ENCODE data around the gene SLC51B.

The SLC51B gene

GRCh38 chr15:65041787-65042186, 3.4 kb upstream of the SLC51B start:
- no peak for DNase-seq (ENCODE audit: low read depth)

- DNase-seq (ENCODE audit: low read depth), result no peak
Measured at GRCh38 chr15:65042776-65043327, 2.3 kb upstream of the SLC51B start.

DNA sequence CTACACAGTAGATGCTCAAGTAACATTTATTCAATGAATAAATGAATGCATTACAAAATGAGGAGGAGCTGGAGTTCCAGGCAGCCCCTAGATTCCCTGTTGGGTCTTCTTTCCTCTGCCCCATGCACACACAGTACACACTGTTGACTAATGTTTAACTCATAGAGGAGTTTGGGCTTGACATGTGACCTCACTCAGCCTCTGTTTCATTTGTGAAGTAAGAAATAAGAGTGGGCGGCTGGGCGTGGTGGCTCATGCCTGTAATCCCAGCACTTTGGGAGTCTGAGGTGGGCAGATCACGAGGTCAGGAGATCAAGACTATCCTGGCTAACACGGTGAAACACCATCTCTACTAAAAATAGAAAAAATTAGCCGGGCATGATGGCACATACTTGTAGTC, 969 bp upstream of the SLC51B start:
- peak; percentile 19 for DNase-seq (ENCODE audit: low read depth)

DNA sequence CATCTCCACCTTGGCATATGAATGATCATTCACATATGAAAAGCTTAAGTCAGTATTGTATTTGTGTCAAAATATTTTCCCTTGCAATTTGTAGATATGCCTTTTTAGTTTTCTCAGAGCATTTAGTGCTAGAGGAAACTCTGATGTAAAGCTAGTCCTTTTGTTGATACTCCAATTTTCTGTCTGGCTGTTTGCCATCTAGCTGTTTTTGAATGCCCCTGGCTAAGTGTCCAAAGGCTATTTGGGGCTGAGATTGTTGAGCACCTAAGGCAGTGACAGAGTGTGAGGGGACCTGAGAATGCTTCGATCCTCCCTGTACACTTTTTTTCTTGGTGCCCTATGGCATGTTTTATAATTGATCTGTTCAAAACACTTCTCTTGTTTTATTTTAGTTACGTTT, 3.1 kb downstream of the SLC51B start:
- DNase-seq (ENCODE audit: low read depth), result no peak

DNA sequence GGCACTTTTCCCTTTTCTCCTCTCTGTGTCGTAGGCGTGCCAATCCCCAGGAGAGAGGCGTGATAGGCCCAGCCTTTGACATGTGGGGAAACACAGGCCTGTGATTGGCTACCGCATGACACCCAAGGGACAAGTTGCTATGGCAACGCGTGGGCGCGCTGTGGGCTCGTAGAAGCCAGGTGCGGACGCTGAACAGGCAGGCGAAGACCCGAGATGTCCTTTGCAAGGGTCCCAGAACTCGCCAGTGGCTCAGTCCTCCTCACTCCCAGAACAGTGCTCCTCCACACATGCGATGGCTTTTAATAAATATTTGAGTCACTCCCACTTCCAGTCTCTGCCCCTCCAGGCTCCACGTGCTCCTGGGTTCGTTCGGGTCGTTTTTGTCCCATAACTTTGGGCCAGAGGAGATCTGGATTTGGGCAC, 4.2 kb downstream of the SLC51B start:
- DNase-seq (ENCODE audit: low read depth), result peak; percentile 85

- DNase-seq (ENCODE audit: low read depth), result no peak
Measured at GRCh38 chr15:65050270-65050669, 5.1 kb downstream of the SLC51B start.

GRCh38 chr15:65051266-65051665, 6.1 kb downstream of the SLC51B start:
- no peak for DNase-seq (ENCODE audit: low read depth)

DNA sequence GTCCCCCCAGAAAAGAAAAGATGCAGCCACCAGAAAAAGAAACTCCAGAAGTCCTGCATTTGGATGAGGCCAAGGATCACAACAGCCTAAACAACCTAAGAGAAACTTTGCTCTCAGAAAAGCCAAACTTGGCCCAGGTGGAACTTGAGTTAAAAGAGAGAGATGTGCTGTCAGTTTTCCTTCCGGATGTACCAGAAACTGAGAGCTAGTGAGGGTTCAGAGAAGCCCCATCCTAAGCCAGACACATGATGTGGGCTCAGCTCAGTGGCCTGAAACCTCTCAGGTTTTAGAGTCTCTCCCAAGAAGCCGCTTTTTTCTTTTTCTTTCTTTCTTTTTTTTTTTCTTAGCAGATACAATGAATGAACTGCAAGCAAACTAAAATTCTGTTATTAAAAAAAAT, 7.8 kb downstream of the SLC51B start:
- DNase-seq (ENCODE audit: low read depth), result no peak

DNA sequence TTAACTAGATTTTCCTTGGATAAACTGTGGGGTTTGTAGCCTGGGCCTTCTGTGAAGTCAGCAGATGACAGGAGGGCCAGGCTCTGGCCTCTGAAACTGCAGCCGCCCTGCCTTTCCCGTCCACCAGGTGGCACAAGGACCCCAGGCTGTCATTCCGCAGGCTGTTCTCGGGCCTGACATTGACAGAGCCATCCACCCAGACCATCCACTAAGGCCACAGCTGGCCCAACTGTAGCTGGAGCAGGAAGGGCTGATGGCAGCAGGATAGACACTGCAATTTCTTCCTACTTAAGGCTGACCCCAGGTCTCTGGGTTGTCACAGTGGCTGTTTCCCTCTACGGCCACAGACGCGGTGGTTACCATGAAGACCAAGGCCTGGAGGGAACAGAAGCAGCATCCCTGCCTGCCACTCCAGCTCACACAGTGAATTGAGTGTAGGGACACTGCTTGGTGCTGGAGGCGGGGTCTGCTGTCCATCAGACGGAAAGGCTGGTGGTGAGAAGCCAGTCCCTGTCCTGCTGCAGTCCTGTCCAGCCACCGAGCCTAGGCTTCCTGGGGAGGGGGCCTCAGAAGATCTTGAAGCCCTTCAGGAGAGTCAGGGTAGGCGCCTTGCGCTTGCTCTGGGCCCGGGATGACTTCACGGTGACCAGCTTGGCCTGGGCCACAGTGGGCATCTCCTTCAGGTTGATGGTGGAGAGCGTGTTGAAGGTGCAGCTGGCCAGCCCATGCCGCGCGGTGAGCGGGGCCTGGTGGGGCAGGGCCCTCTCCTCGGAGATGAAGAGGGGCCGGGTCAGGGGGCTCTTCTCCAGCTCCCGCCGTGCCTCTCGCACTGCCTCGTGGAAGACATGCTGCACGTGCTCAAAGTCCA, 9.4 kb downstream of the SLC51B start:
- peak; percentile 60 for DNase-seq (ENCODE audit: low read depth)

- no peak for DNase-seq (ENCODE audit: low read depth)
Measured at GRCh38 chr15:65055201-65055870, 10.1 kb downstream of the SLC51B start.

DNA sequence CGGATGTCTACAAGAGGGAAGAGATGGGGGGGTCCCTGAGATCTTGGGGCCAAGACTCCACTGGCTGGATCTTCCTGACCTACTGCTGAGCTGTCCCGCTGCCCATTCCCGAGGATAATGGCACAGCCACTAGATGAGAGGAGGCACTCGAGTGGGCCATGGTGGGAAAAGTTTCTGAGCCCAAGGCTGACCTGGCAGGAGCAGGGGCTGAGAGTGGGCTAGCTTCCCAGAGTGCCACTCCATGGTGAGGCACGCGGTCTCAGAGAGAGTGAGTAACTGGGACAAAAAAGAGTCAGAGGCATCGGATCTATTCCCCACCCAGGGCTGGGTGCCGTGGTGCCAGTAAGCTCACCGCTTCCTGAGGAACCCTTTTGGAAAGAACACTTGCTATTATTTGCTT, 10.9 kb downstream of the SLC51B start:
- no peak for DNase-seq (ENCODE audit: low read depth)

DNA sequence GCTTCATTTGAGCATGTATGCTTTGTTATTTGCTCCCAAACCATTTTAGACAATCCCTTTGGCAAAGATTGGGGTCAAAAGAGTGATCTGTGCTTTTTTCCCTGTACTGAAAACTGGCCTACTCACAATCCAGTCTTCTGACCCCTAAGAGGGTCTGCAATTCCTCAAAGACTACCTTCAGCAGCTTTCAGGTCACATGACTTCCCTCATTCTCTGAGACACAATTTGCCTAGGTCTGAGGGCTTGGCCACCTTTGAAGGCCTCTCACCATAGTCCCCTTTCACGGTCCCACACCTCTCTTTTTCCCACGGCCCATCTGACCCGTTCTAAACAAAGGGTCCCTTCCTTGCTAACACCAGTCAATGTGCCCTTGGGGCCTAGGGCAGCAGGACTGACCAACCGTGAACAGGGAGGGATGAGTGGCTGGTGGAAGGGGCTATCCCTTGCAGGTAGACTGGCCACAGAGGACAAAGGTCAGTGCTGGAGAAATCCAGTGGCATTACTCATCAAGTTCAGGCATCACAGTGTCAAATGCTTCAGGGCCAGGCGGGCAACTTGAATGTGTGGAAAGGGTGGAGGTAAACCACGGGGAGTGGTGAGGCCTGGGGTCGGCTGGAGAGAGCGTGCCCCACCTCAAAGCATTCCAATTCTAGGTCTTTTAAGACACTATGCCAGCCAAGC, 11.8 kb downstream of the SLC51B start:
- no peak for DNase-seq (ENCODE audit: low read depth)

DNA sequence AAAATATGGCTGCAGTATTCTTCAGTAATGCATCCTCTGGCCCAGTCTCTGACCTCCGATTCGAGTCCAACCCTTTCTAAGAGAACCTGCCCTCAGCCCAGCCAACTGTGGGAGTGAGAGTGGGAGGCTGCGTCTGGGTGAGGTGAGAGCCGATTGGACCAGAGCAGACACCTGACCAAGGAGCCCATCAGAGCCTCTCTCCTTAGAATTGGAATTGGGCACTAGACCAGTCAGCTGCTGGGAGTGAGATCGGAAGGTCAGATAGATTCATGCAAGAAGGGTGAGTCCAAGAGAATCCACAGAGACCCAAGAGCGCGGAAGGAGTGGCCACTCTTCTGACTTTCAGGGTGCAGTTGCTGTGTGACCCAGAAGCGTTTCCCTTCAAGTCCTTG, 12.4 kb downstream of the SLC51B start:
- DNase-seq (ENCODE audit: low read depth), result no peak

DNA sequence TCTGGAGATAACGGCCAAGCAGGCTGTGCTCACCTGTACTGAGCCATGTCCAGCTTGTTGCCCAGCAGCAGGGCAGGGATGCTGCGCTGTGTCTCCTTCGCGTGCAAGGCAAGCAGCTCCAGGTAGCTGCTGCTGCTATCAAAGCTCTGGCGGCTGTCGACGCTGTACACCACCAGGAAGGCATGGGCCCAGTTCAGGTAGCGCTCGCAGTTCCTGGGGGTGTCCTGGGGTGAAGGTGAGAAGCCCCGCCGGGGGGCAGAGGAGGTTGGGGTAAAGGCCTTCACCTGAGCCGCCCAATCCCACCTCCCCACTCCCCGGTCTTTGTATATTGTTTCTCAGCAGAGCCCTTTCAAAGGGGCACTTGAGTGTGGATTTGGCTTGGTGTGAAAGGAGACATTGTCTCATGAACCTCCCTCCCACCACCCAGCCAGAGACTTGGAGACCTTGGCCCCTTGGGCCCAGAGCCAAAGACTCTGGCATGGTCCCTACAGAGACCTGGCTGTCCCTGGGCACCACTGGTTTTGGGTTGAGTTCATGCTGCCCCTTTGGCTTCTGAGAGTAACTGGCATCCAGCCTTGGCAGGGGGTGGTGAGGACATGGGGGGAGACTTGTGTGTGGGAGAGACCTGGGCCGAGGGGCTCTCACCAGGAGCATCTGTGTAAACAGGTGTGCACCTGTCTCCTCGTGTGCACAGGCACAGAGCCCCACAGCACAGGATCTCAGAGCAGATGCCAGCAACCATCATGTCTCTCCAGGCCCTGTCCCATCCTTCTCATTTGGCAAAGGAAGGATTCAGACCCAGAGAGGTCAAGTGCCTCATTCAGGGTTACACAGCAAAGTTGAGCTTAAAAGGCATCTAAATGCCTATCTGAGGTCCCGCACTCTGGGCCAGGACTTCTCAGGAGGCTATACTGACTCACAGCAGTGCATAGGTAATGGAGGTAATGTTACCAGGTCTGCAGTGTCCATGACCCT, 13.5 kb downstream of the SLC51B start:
- DNase-seq (ENCODE audit: low read depth), result no peak

DNA sequence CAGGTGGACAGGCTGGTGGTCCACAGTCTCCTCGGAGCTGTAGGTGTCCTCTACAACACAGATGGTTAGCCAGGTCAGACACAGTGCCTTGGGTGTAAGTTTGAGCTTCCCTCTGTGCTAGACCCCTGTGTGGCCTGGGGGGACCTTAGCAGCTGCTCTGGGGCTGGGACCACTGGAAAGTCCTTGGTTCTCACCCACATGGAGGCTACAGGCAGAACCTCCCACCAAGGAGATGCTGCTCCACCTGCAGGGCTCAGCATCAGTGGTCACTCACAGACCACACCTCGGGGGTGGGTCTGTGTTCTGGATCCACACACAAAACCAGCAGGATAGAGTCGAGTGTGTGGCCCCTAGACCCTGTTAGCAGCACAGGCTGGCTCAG, 14.2 kb downstream of the SLC51B start:
- no peak for DNase-seq (ENCODE audit: low read depth)

- no peak for DNase-seq (ENCODE audit: low read depth)
Measured at GRCh38 chr15:65059931-65060596, 14.9 kb downstream of the SLC51B start.

GRCh38 chr15:65060641-65061397, 15.6 kb downstream of the SLC51B start:
- no peak for DNase-seq (ENCODE audit: low read depth)

GRCh38 chr15:65062061-65062460, 16.9 kb downstream of the SLC51B start:
- DNase-seq (ENCODE audit: low read depth), result no peak

DNA sequence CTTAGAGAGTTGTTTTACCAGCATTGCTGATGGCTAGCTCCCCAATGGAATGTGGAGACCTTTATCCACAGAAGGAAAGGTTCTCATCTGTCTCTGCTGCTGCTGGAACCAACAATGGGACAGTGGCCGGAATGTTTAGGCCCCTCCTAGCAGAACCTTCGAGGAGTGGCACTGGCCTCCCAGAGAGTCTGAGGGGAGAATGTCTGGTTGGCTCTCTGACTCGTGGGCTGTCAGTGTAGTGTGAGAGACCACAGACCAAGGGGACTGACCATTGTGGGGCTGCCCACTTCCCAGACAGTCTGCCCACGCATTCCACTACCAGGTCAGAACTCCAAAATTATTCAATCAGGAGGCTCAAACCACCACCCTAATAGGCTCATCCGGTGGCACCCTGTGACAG, 17.5 kb downstream of the SLC51B start:
- no peak for DNase-seq (ENCODE audit: low read depth)

DNA sequence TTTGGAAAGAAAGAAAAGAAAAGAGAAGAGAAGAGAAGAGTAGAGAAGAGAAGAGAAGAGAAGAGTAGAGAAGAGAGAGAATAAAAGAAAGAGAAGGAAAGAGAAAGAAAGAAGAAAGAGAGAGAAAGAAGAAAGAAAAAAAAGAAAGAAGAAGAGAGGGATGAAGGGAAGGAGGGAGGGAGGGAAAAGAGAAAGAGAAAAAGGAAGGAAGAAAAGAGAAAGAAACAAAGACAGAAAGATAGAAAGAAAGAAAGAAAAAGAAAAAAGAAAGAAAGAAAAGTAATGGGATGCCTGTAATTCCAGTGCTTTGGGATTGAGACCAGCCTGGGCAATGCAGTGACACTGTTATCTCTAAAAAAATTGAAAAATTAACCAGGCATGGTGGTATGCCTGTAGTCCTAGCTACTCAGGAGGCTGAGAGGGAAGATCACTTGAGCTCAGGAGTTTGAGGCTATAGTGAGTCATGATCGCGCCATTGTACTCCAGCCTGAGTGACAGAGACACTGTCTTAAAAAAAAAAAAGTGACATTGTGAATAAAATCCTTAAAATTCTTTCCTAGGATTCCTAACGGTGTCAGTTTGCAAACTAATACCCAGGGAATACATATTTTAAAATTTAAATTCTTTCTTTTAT, 20.9 kb downstream of the SLC51B start:
- no peak for DNase-seq (ENCODE audit: low read depth)

All from activated T-cell treated with anti-CD3 and anti-CD28 coated beads for 48 hours (primary cell).